ENCODE measurements around the gene PALB2.

PALB2 gene

DNA sequence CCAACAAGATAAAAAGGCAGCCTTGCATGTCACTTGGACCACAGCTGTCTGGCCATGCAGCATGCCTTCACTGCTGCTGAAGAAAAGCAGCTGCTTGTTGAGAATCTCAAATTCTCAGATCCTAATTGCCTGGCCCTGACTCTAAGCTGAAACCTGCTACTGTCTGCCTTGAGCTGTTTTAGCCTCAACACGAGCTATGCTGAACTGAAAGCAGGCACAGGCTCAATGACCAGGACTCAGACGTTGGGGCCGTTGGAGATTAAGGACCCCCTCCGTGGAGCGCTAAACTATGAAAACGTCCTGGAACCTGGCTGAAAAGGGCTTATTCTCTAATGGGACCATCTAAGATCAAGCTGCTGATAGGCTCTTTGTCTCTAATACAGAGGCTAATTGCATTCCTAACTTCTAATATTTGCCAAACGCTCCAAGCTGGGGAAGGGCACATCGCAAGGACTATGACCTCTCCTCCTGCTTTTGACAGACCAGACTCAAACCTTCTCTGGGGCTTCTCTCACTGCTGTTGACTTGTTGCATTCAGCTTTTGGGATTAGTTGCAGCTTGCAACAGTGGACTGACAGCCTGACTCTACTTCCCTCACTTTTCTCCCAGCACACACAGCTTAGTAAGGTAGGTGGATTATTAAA lies 33.0 kb upstream of the PALB2 start:
- Histone ChIP-seq H3K27ac (ENCODE audit: low read depth, low read length) (no peak overlapping the region), H3K4me1 (ENCODE audit: control insufficient read depth, insufficient read depth, low read length, unreplicated experiment) (peaks cover 33% of the 10 kb centered on the region), H3K4me3 (ENCODE audit: low read depth, low read length) (no peak overlapping the region), H2AFZ (ENCODE audit: low read length, unreplicated experiment) (no peak overlapping the region), H3K27me3 (ENCODE audit: insufficient read depth, low read length) (no peaks in the 10 kb centered on the region), H3K36me3 (ENCODE audit: insufficient read depth, low read length) (peaks cover 20% of the 10 kb centered on the region), H3K79me2 (ENCODE audit: control insufficient read depth, insufficient read depth, low read length, unreplicated experiment) (peaks cover 11% of the 10 kb centered on the region)

DNA sequence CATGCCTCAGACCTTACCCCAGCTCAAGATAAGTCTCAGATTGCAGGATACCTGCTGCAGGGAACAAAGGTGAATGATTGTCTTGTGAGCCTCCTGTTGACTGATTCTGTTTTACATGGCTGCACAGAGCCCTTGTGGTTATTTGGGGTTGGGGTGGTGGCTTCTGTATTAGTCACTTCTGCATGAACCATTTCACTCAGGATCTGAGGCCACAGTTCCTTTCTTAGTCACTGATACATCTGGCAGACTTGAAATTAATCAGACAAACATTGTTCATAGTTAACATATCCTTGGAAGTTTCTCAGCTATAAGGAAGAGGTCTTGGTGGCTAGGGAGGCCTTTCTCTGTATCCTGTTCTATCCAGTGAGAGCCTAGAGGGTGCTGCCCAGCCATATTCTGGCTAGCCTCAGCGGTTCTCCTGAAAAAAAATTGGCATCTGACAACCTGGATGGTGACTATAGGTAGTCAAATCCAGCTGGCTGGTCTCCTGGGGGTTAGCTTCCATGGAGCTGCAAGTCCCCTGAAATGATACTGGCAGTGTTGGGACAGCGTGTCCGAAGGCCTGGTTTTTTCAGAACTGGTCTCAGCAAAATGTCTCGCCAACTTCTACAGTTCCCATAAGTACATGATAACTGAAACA lies 29.1 kb upstream of the PALB2 start:
- Histone ChIP-seq H3K36me3 (ENCODE audit: insufficient read depth, low read length) (peaks cover 37% of the 10 kb centered on the region), H3K79me2 (ENCODE audit: control insufficient read depth, insufficient read depth, low read length, unreplicated experiment) (peaks cover 5% of the 10 kb centered on the region), H3K4me3 (ENCODE audit: low read depth, low read length) (no peak overlapping the region), H3K4me1 (ENCODE audit: control insufficient read depth, insufficient read depth, low read length, unreplicated experiment) (peaks cover 13% of the 10 kb centered on the region), H2AFZ (ENCODE audit: low read length, unreplicated experiment) (no peak overlapping the region), H3K27ac (ENCODE audit: low read depth, low read length) (peak overlapping the region; percentile 66), H3K27me3 (ENCODE audit: insufficient read depth, low read length) (no peaks in the 10 kb centered on the region)

DNA sequence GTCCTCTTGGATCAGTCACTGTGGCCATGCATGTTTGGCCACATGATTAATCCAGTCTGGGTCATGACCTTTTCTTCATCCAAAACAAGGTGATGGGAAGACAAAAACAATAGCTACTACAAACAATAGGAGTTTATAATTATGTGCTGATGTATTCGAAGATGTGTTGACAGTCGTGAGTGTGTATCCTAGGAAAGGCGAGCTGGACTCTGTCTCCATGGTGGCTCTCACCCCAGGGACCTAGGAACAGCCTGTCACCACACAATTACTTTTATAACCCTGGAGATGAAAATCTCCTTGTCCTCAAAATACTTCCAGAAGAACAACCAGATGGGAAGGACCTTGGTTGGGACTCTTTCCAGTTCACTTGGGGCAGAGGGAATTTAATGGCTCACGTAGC lies 27.8 kb upstream of the PALB2 start:
- Histone ChIP-seq H2AFZ (ENCODE audit: low read length, unreplicated experiment) (no peak overlapping the region), H3K27ac (ENCODE audit: low read depth, low read length) (no peak overlapping the region), H3K36me3 (ENCODE audit: insufficient read depth, low read length) (peaks cover 47% of the 10 kb centered on the region), H3K27me3 (ENCODE audit: insufficient read depth, low read length) (no peaks in the 10 kb centered on the region), H3K4me3 (ENCODE audit: low read depth, low read length) (no peak overlapping the region), H3K79me2 (ENCODE audit: control insufficient read depth, insufficient read depth, low read length, unreplicated experiment) (peaks cover 5% of the 10 kb centered on the region), H3K4me1 (ENCODE audit: control insufficient read depth, insufficient read depth, low read length, unreplicated experiment) (peaks cover 13% of the 10 kb centered on the region)

DNA sequence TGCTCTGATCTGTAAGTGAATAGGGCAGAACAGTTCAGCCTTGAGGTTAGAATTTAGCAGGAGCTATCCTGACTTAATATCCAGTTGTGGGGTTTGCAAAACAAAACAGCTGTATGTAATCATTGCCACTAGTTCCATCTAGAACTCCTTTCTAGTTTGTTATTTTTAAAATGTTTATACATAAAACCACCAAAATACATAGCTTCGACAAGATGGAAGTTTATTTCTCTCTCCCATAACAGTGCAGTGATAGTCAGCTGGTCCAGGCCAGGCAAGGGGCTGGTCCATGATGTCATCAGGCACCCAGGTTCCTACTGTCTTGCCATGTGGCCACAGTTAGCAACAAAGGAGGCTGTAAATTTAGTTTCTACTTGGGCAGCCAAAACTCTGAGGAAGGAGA lies 27.1 kb upstream of the PALB2 start:
- Histone ChIP-seq H3K79me2 (ENCODE audit: control insufficient read depth, insufficient read depth, low read length, unreplicated experiment) (peaks cover 5% of the 10 kb centered on the region), H3K36me3 (ENCODE audit: insufficient read depth, low read length) (peaks cover 47% of the 10 kb centered on the region)

DNA sequence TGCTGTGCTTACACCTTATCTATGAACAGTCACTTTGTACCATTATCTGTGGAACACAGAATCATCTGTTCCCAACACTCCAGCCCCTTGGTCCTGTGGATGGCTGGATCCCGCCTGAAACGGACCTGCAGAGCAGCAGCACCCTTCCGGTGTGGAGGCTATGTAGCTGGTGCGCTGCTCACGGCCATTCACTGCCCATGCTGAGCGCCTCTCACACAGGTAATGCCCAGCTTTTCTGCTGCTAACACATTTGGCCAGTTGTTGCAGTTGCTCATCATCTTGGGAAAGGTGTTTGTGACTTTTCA lies 26.2 kb upstream of the PALB2 start:
- no peaks in the 10 kb centered on the region for H3K27me3 ChIP-seq (ENCODE audit: insufficient read depth, low read length)
- no peak overlapping the region for H3K4me3 ChIP-seq (ENCODE audit: low read depth, low read length)
- peaks cover 8% of the 10 kb centered on the region for H3K79me2 ChIP-seq (ENCODE audit: control insufficient read depth, insufficient read depth, low read length, unreplicated experiment)
- no peak overlapping the region for H3K27ac ChIP-seq (ENCODE audit: low read depth, low read length)
- H3K36me3 ChIP-seq (ENCODE audit: insufficient read depth, low read length): peaks cover 52% of the 10 kb centered on the region
- no peak overlapping the region for H2AFZ ChIP-seq (ENCODE audit: low read length, unreplicated experiment)
- H3K4me1 ChIP-seq (ENCODE audit: control insufficient read depth, insufficient read depth, low read length, unreplicated experiment): peaks cover 13% of the 10 kb centered on the region

More for the DNA sequence above, 27.1 kb upstream of the PALB2 start:
- Histone ChIP-seq H3K4me3 (ENCODE audit: low read depth, low read length) (no peak overlapping the region), H2AFZ (ENCODE audit: low read length, unreplicated experiment) (no peak overlapping the region), H3K4me1 (ENCODE audit: control insufficient read depth, insufficient read depth, low read length, unreplicated experiment) (peaks cover 13% of the 10 kb centered on the region), H3K27ac (ENCODE audit: low read depth, low read length) (no peak overlapping the region), H3K27me3 (ENCODE audit: insufficient read depth, low read length) (no peaks in the 10 kb centered on the region)

DNA sequence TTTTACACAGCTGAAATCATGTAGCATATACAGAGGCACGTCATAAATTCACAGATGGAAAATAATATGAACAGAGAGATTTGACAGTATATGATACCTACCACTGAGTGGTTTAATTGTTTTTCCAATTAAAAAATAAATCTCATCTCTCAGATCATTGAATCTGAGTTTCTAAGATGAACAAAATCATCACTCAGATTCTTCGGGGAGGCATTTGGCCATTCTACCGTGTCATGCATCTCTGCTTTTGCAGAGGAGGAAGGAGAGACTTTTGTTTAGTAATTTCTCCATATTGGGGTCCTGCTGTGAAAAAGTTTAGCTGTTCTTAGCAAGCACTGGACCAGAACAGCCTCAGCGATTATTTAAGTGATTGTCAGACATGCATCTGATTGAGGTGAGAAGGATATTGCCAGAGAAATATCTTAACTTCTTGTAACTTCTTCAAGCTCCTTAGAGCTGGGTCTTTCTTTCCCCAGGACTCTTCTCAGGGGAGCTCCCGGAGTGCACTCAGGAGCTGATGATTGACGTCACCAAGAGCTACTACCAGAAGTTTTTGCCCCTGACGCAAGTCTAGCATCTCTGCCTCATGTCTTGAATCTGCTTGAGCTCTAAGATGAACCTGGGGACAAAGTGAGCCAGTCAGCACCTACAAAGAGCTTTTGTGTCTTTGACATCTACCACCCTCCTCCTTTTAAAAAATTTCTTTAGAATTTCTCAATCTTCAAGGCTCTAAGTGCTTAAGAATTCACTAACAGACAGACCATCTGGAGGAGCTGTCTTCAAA lies 25.7 kb upstream of the PALB2 start:
- Histone ChIP-seq H3K27me3 (ENCODE audit: insufficient read depth, low read length) (no peaks in the 10 kb centered on the region), H3K79me2 (ENCODE audit: control insufficient read depth, insufficient read depth, low read length, unreplicated experiment) (peaks cover 12% of the 10 kb centered on the region), H3K36me3 (ENCODE audit: insufficient read depth, low read length) (peaks cover 52% of the 10 kb centered on the region), H3K27ac (ENCODE audit: low read depth, low read length) (no peak overlapping the region), H3K4me3 (ENCODE audit: low read depth, low read length) (no peak overlapping the region), H2AFZ (ENCODE audit: low read length, unreplicated experiment) (no peak overlapping the region), H3K4me1 (ENCODE audit: control insufficient read depth, insufficient read depth, low read length, unreplicated experiment) (peaks cover 13% of the 10 kb centered on the region)

DNA sequence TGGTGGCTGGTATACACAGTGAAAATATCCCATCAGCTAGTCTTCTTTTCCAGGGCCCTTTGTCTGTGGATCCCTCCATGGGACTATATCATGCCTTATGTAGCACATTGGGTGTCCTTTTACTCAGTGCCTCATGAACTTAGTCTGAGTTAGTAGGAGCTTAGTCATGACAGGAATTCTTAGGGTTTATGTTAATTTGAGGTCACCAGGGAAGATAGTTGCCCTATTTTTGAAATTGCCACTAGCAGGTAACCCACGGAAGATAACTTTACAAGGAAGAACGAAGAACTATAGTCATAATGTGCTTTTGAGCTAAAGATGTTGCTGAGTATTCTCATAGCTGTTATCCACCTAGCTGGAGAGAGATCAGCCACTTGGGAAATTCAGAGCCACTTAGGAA lies 22.8 kb upstream of the PALB2 start:
- Histone ChIP-seq H2AFZ (ENCODE audit: low read length, unreplicated experiment) (no peak overlapping the region), H3K4me1 (ENCODE audit: control insufficient read depth, insufficient read depth, low read length, unreplicated experiment) (no peaks in the 10 kb centered on the region), H3K4me3 (ENCODE audit: low read depth, low read length) (no peak overlapping the region), H3K27me3 (ENCODE audit: insufficient read depth, low read length) (no peaks in the 10 kb centered on the region), H3K36me3 (ENCODE audit: insufficient read depth, low read length) (peaks cover 65% of the 10 kb centered on the region), H3K27ac (ENCODE audit: low read depth, low read length) (no peak overlapping the region), H3K79me2 (ENCODE audit: control insufficient read depth, insufficient read depth, low read length, unreplicated experiment) (peaks cover 7% of the 10 kb centered on the region)

DNA sequence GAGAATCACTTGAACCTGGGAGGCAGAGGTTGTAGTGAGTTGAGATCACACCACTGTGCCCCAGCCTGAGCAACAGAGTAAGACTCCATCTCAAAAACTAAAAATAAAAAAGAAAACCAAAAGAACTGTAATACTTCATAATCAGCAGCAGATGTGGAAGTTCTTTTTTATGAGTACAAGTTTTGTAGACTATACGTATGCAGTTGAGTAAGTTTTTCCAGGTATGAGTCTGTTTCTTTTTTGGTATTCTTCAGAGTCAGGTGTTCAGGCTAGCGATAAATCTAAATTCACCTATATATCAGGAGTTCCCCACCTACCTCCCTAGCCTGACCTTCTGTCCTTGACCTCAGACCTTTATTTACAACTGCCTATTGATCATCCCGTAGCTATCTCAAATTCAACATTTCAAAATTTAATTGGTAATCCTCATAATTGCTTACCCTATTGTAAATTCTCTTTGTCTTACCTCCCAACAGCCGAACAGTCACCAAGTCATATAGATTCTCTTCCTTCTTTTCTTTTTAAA lies 10.9 kb upstream of the PALB2 start:
- Histone ChIP-seq H3K27ac (ENCODE audit: low read depth, low read length) (no peak overlapping the region), H2AFZ (ENCODE audit: low read length, unreplicated experiment) (no peak overlapping the region), H3K4me3 (ENCODE audit: low read depth, low read length) (no peak overlapping the region), H3K4me1 (ENCODE audit: control insufficient read depth, insufficient read depth, low read length, unreplicated experiment) (no peaks in the 10 kb centered on the region), H3K27me3 (ENCODE audit: insufficient read depth, low read length) (no peaks in the 10 kb centered on the region), H3K36me3 (ENCODE audit: insufficient read depth, low read length) (peaks cover 25% of the 10 kb centered on the region), H3K79me2 (ENCODE audit: control insufficient read depth, insufficient read depth, low read length, unreplicated experiment) (peaks cover 64% of the 10 kb centered on the region)

DNA sequence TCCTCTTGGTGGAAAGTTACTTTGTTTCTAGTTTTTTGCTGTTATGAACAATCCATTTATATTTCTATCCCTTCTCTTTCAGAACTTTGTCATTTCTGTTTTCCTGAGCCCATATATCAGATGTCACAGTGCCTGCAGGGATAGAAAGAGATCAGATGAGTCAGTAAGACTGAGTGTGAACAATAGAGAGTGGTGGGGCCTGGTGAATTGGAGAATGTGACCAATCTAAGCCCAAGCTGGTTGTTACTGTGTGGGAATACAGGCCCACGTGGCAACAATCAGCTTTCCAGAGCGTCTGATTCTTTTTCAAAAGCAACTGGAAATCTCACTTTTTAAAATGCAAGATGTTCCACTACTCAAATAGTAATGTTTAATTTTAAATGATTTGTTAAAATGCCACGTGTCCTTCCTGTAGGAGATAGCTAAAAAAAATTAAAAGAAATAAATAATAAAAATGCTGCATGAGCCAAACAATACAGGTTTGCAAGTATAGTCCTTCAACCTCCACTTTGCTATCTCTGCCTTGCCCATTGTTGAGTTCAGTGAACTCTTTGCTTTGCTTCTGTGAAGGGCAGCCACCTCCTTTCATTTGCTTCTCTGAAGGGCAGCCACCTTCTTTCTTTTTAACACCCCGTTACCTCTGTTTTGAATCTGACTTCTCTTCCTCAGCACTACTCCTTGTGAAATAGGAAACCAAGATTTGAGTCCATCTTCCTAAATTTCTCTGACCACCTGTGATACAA lies 9.7 kb upstream of the PALB2 start:
- H2AFZ ChIP-seq (ENCODE audit: low read length, unreplicated experiment): no peak overlapping the region
- H3K4me1 ChIP-seq (ENCODE audit: control insufficient read depth, insufficient read depth, low read length, unreplicated experiment): no peaks in the 10 kb centered on the region
- no peaks in the 10 kb centered on the region for H3K27me3 ChIP-seq (ENCODE audit: insufficient read depth, low read length)
- no peak overlapping the region for H3K4me3 ChIP-seq (ENCODE audit: low read depth, low read length)
- no peak overlapping the region for H3K27ac ChIP-seq (ENCODE audit: low read depth, low read length)
- H3K36me3 ChIP-seq (ENCODE audit: insufficient read depth, low read length): peaks cover 28% of the 10 kb centered on the region
- H3K79me2 ChIP-seq (ENCODE audit: control insufficient read depth, insufficient read depth, low read length, unreplicated experiment): peaks cover 69% of the 10 kb centered on the region

DNA sequence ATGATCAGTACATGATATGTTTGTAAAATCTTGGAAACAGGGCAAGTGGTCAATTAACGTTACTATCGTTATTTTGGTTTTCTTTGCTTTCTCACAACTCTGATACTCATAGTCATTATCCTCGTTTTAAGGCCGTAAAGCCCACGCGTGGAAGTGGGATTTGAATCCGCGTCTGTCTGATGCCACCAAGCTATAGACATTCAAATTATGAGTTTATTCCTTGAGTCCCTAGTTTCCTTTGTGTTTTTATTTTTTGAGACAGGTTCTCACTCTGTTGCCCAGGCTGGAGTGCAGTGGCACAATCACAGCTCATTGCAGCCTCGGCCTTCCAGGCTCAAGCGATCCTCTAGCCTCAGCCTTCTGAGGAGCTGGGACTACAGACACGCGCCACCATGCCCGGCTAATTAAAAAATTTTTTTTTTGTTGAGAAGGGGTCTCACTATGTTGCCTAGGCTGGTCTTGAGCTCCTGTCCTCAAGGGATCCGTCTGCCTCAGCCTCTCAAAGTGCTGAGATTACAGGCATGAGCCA lies 1.2 kb upstream of the PALB2 start:
- Histone ChIP-seq H3K36me3 (ENCODE audit: insufficient read depth, low read length) (peaks cover 13% of the 10 kb centered on the region), H3K4me3 (ENCODE audit: low read depth, low read length) (peak overlapping the region; percentile 97), H3K79me2 (ENCODE audit: control insufficient read depth, insufficient read depth, low read length, unreplicated experiment) (peaks cover 70% of the 10 kb centered on the region), H2AFZ (ENCODE audit: low read length, unreplicated experiment) (peak overlapping the region; percentile 75), H3K27ac (ENCODE audit: low read depth, low read length) (no peak overlapping the region), H3K27me3 (ENCODE audit: insufficient read depth, low read length) (no peaks in the 10 kb centered on the region), H3K4me1 (ENCODE audit: control insufficient read depth, insufficient read depth, low read length, unreplicated experiment) (peaks cover 6% of the 10 kb centered on the region)
